DND-41 (cell line): ENCODE data around the gene BLOC1S4.
A peak's percentile ranks its signal among the peaks of the same experiment; 100 is the strongest.

ENCODE experiments used
- ATAC-seq: fragments of 200-7000 bp; cut with Tn5 transposase; 3 replicates; pipeline ENCODE4 v1.9.1; 2021; ENCODE audit warnings: low read depth; ENCODE audit not compliant: insufficient read depth
- DNase-seq: peaks from one replicate; pipeline ENCODE4 v3.0.0-alpha.2; 2020
- H2AFZ ChIP-seq: 2 replicates; pipeline ENCODE4 v1.6.0; 2012; ENCODE audit warnings: low read depth, low read length
- H3K27ac ChIP-seq: 2 replicates; pipeline ENCODE4 v1.5.1; 2012; ENCODE audit warnings: low read length, inconsistent platforms
- H3K27me3 ChIP-seq: fragments of 200-600 bp; sonication (generic); 2 replicates; pipeline ENCODE4 v1.6.0; 2012; ENCODE audit warnings: low read length, mild to moderate bottlenecking, inconsistent platforms; ENCODE audit not compliant: insufficient read depth, poor library complexity
- H3K36me3 ChIP-seq: 2 replicates; pipeline ENCODE4 v1.5.1; 2012; ENCODE audit warnings: low read length, inconsistent platforms; ENCODE audit not compliant: insufficient read depth
- H3K4me1 ChIP-seq: 2 replicates; pipeline ENCODE4 v1.5.1; 2012; ENCODE audit warnings: mild to moderate bottlenecking, low read length; ENCODE audit not compliant: insufficient read depth
- H3K4me2 ChIP-seq: 2 replicates; pipeline ENCODE4 v1.6.0; 2012; ENCODE audit warnings: mild to moderate bottlenecking, moderate library complexity, low read length, inconsistent platforms; ENCODE audit not compliant: insufficient read depth
- H3K4me3 ChIP-seq, 2 experiments: fragments of 200-600 bp in 1 of 2; shearing (Covaris generic) in 1 of 2; 2 replicates each; pipeline ENCODE4 v1.5.1; 2012 to 2016; ENCODE audit warnings: inconsistent platforms in 2 of 2, low read length in 2 of 2, mild to moderate bottlenecking in 2 of 2, low read depth in 1 of 2, moderate library complexity in 1 of 2
- H3K79me2 ChIP-seq: 2 replicates; pipeline ENCODE4 v1.6.0; 2012; ENCODE audit warnings: low read length, inconsistent platforms; ENCODE audit not compliant: insufficient read depth
- H3K9ac ChIP-seq: 2 replicates; pipeline ENCODE4 v1.6.0; 2012; ENCODE audit warnings: low read depth, mild to moderate bottlenecking, inconsistent platforms, low read length, moderate library complexity
- H3K9me3 ChIP-seq: 2 replicates; pipeline ENCODE4 v1.5.1; 2012; ENCODE audit warnings: low read length, moderate library complexity, mild to moderate bottlenecking, inconsistent platforms; ENCODE audit not compliant: insufficient read depth, severe bottlenecking
- H4K20me1 ChIP-seq: 2 replicates; pipeline ENCODE4 v1.6.0; 2012; ENCODE audit warnings: low read length; ENCODE audit not compliant: insufficient read depth
- EZH2 ChIP-seq: IDR thresholded peaks from 3 replicates; pipeline ENCODE4 v1.6.1; 2012; ENCODE audit warnings: borderline replicate concordance, low read depth, mild to moderate bottlenecking, moderate library complexity, low read length, inconsistent platforms; ENCODE audit not compliant: severe bottlenecking
- TF ChIP-seq, protein P1 (sequence below): IDR thresholded peaks from 2 replicates; pipeline ENCODE4 v1.5.1; 2012; ENCODE audit warnings: borderline replicate concordance, low read length, moderate library complexity, mild to moderate bottlenecking; ENCODE audit not compliant: poor library complexity, severe bottlenecking; ENCODE audit errors: extremely low read depth

Gene BLOC1S4

DNA sequence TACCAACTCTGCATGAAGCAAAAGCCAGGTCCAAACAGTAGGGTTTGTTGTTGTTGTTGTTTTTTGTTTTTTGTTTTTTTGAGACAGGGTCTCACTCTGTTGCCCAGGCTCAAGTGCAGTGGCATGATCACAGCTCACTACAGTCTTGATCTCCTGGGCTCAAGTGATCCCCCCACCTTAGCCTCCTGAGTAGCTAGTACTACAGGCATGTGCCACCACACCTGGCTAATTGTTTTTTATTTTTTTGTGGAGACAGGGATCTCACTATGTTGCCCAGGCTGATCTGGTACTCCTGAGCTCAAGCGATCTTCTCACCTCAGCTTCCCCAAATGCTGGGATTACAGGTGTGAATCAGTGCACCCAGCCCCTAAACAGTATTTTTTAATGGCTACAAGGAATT lies 16.1 kb upstream of the BLOC1S4 start:
- no peak for ATAC-seq
- H3K27ac ChIP-seq = no peak overlapping the region
- H3K27me3 ChIP-seq = no peaks in the 10 kb centered on the region
- H3K4me1 ChIP-seq = peaks cover 18% of the 10 kb centered on the region
- H3K9ac ChIP-seq = no peak overlapping the region
- no peak overlapping the region for H2AFZ ChIP-seq
- H3K4me3 ChIP-seq = no peak overlapping the region
- H3K36me3 ChIP-seq = peaks cover 24% of the 10 kb centered on the region
- peaks cover 18% of the 10 kb centered on the region for H3K79me2 ChIP-seq
- H4K20me1 ChIP-seq = peaks cover 6% of the 10 kb centered on the region
- no peak for DNase-seq
- H3K9me3 ChIP-seq = no peaks in the 10 kb centered on the region
- H3K4me2 ChIP-seq = no peak overlapping the region
- TF ChIP-seq, protein P1, sequence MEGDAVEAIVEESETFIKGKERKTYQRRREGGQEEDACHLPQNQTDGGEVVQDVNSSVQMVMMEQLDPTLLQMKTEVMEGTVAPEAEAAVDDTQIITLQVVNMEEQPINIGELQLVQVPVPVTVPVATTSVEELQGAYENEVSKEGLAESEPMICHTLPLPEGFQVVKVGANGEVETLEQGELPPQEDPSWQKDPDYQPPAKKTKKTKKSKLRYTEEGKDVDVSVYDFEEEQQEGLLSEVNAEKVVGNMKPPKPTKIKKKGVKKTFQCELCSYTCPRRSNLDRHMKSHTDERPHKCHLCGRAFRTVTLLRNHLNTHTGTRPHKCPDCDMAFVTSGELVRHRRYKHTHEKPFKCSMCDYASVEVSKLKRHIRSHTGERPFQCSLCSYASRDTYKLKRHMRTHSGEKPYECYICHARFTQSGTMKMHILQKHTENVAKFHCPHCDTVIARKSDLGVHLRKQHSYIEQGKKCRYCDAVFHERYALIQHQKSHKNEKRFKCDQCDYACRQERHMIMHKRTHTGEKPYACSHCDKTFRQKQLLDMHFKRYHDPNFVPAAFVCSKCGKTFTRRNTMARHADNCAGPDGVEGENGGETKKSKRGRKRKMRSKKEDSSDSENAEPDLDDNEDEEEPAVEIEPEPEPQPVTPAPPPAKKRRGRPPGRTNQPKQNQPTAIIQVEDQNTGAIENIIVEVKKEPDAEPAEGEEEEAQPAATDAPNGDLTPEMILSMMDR = no peak
- TF ChIP-seq EZH2 = no peak

DNA sequence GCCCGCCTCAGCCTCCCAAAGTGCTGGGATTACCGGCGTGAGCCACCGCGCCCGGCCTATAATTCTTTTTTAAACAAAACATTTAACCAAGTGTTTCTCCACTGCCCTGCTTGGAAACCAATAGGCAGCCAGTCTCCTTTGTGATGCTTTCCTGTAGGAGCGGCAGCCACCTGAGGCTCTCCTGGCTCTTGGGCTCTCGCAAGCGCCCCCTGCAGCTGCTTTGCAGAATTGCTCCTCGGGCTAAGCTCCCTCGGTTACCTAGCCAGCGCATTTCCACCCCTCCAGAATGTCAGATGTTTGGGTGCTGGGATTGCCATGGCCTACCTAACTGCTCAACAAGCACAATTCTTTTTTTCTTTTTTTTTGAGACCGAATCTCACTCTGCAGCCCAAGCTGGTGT lies 14.6 kb upstream of the BLOC1S4 start:
- DNase-seq = peak; percentile 49
- Histone ChIP-seq H3K36me3 (peaks cover 34% of the 10 kb centered on the region), H4K20me1 (peaks cover 6% of the 10 kb centered on the region), H3K27me3 (no peaks in the 10 kb centered on the region), H3K4me1 (peaks cover 12% of the 10 kb centered on the region), H3K9ac (no peak overlapping the region), H3K79me2 (peaks cover 33% of the 10 kb centered on the region), H3K4me3 (no peak overlapping the region), H2AFZ (no peak overlapping the region), H3K9me3 (no peaks in the 10 kb centered on the region), H3K27ac (no peak overlapping the region), H3K4me2 (no peak overlapping the region)
- 0 out of 3 replicates have a peak, but pooled peaks have one; percentile 58 for ATAC-seq
- no peak for TF ChIP-seq EZH2
- TF ChIP-seq, protein P1 = peak; percentile 60

DNA sequence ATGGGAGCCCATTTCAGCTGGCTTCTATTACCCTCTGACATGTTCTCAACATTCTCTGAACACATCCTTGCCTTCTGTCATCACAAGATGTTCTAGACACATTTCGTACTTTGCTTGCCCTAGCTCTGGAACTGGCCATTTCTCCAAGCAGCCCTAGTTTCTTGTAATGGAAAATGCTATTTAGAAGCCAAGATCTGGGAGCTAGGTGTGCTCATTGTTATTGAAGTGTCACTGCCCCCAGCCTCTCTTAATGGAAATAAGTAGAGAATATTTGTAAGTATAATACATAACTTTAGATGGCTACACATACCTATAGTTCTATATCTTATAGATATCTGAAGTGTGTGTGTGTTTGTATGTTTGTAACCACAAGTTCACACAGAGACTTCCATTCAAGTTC lies 13.2 kb upstream of the BLOC1S4 start:
- H3K36me3 ChIP-seq = peaks cover 48% of the 10 kb centered on the region
- no peak for ATAC-seq

More for the DNA sequence above, 13.2 kb upstream of the BLOC1S4 start:
- Histone ChIP-seq H3K27ac (no peak overlapping the region), H3K79me2 (peaks cover 47% of the 10 kb centered on the region), H3K4me2 (no peak overlapping the region), H4K20me1 (peaks cover 15% of the 10 kb centered on the region), H3K4me3 (no peak overlapping the region), H3K9ac (no peak overlapping the region), H3K9me3 (no peaks in the 10 kb centered on the region), H3K27me3 (no peaks in the 10 kb centered on the region), H2AFZ (no peak overlapping the region), H3K4me1 (peaks cover 15% of the 10 kb centered on the region)
- no peak for DNase-seq
- TF ChIP-seq, protein P1 = no peak
- TF ChIP-seq EZH2 = no peak
